Stomach (tissue), 4 donors: ENCODE data around the gene TMEM41B.

Source experiments
- CTCF ChIP-seq, 7 experiments: fragments of 450-650 bp in 4 of 7; fragments of 200-600 bp in 3 of 7; sonication (generic) in 3 of 7; IDR thresholded peaks; one replicate each; pipeline ENCODE4 v1.5.1; 2016 to 2019; ENCODE audit warnings: antibody characterized with exemption in 7 of 7, control low read depth in 2 of 7, mild to moderate bottlenecking in 1 of 7
- POLR2AphosphoS5 ChIP-seq, 3 donors: sonication (generic); formaldehyde crosslinking; IDR thresholded peaks; one replicate each; pipeline ENCODE4 v1.6.1; 2016; ENCODE audit warnings: antibody characterized with exemption in 3 of 3

GRCh38 chr11:9332655-9333054 is 18.3 kb upstream of the TMEM41B start:
- TF ChIP-seq CTCF (IDR thresholded peaks at IDR 0.05): no peak
- no peak for TF ChIP-seq POLR2AphosphoS5 (IDR thresholded peaks at IDR 0.05)
